ENCODE data around the gene RAD51AP2. TPM values are rescaled to one million over a fixed set of nuclear protein-coding genes. Genes with fewer than 3 reads are reported as not detected.

RAD51AP2 gene
- total and polyA plus RNA-seq, 7 experiments from 2014 or later = not detected

- intact Hi-C loops (cut with micrococcal nuclease) = no loop called here
- DNase-seq (no peak), ATAC-seq (no peak)
- H3K27ac Mint-ChIP-seq = no peak overlapping the region
- H3K4me3 ChIP-seq (ENCODE audit: low read length) = no peak overlapping the region
- peaks cover 30 to 52% (median 39%) of the 10 kb centered on the region in 5 donors for H3K27me3 Mint-ChIP-seq
- H3K27me3 ChIP-seq (ENCODE audit: control insufficient read depth in 2 of 2, insufficient read depth in 2 of 2, low read length in 2 of 2) = no peaks in the 10 kb centered on the region
- H3K36me3 ChIP-seq (ENCODE audit: control insufficient read depth in 2 of 3, insufficient read depth in 3 of 3, low read length in 3 of 3) = no peaks in the 10 kb centered on the region
- ChIA-PET POLR2A (no interaction called here), CTCF (no interaction called here)
- no peaks in the 10 kb centered on the region for H3K9me3 ChIP-seq (ENCODE audit: control insufficient read depth in 2 of 3, low read length in 3 of 3)
- no peaks in the 10 kb centered on the region for H3K4me1 ChIP-seq (ENCODE audit: control insufficient read depth in 2 of 2, insufficient read depth in 2 of 2, low read length in 2 of 2)
- peaks cover 0 to 7% (median 0%) of the 10 kb centered on the region in 5 donors for H3K36me3 Mint-ChIP-seq
- peaks cover 0 to 8% (median 3%) of the 10 kb centered on the region in 11 donors for H3K9me3 Mint-ChIP-seq
- no peak overlapping the region for H3K27ac ChIP-seq (ENCODE audit: low read depth, low read length)
- H3K4me3 Mint-ChIP-seq = no peak overlapping the region
- no peaks in the 10 kb centered on the region for H3K4me1 Mint-ChIP-seq
These were observed 2.5 kb upstream of the RAD51AP2 start for GRCh38 chr2:17520761-17521160.

- H3K4me3 Mint-ChIP-seq = no peak overlapping the region
- peaks cover 0 to 8% (median 3%) of the 10 kb centered on the region in 11 donors for H3K9me3 Mint-ChIP-seq
- ATAC-seq (no peak), DNase-seq (no peak)
- no peaks in the 10 kb centered on the region for H3K36me3 ChIP-seq (ENCODE audit: control insufficient read depth in 2 of 3, insufficient read depth in 3 of 3, low read length in 3 of 3)
- peaks cover 30 to 46% (median 40%) of the 10 kb centered on the region in 5 donors for H3K27me3 Mint-ChIP-seq
- no peak overlapping the region for H3K27ac Mint-ChIP-seq
- peaks cover 0 to 7% (median 0%) of the 10 kb centered on the region in 5 donors for H3K36me3 Mint-ChIP-seq
- H3K27me3 ChIP-seq (ENCODE audit: control insufficient read depth in 2 of 2, insufficient read depth in 2 of 2, low read length in 2 of 2) = no peaks in the 10 kb centered on the region
- no peaks in the 10 kb centered on the region for H3K4me1 ChIP-seq (ENCODE audit: control insufficient read depth in 2 of 2, insufficient read depth in 2 of 2, low read length in 2 of 2)
- ChIA-PET POLR2A (no interaction called here), CTCF (no interaction called here)
- H3K9me3 ChIP-seq (ENCODE audit: control insufficient read depth in 2 of 3, low read length in 3 of 3) = no peaks in the 10 kb centered on the region
- H3K4me3 ChIP-seq (ENCODE audit: low read length) = no peak overlapping the region
- no peak overlapping the region for H3K27ac ChIP-seq (ENCODE audit: low read depth, low read length)
- intact Hi-C loops (cut with micrococcal nuclease) = no loop called here
- no peaks in the 10 kb centered on the region for H3K4me1 Mint-ChIP-seq
These were observed 1.2 kb upstream of the RAD51AP2 start for GRCh38 chr2:17519486-17519885.

GRCh38 chr2:17517481-17518211 lies 594 bp downstream of the RAD51AP2 start:
- H3K9me3 Mint-ChIP-seq = peaks cover 0 to 8% (median 3%) of the 10 kb centered on the region in 11 donors
- CTCF ChIA-PET = no interaction called here
- POLR2A ChIA-PET = no interaction called here
- intact Hi-C loops (cut with micrococcal nuclease) = no loop called here
- no peak for ATAC-seq
- H3K36me3 ChIP-seq (ENCODE audit: control insufficient read depth in 2 of 3, insufficient read depth in 3 of 3, low read length in 3 of 3) = no peaks in the 10 kb centered on the region
- H3K4me1 Mint-ChIP-seq = no peaks in the 10 kb centered on the region
- no peak overlapping the region for H3K27ac ChIP-seq (ENCODE audit: low read depth, low read length)
- no peak for DNase-seq
- H3K4me1 ChIP-seq (ENCODE audit: control insufficient read depth in 2 of 2, insufficient read depth in 2 of 2, low read length in 2 of 2) = no peaks in the 10 kb centered on the region
- H3K27ac Mint-ChIP-seq = no peak overlapping the region
- no peak overlapping the region for H3K4me3 Mint-ChIP-seq
- H3K27me3 ChIP-seq (ENCODE audit: control insufficient read depth in 2 of 2, insufficient read depth in 2 of 2, low read length in 2 of 2) = no peaks in the 10 kb centered on the region
- peaks cover 0 to 7% (median 0%) of the 10 kb centered on the region in 5 donors for H3K36me3 Mint-ChIP-seq
- no peak overlapping the region for H3K4me3 ChIP-seq (ENCODE audit: low read length)
- peaks cover 30 to 40% (median 39%) of the 10 kb centered on the region in 5 donors for H3K27me3 Mint-ChIP-seq
- no peaks in the 10 kb centered on the region for H3K9me3 ChIP-seq (ENCODE audit: control insufficient read depth in 2 of 3, low read length in 3 of 3)

GRCh38 chr2:17515652-17516051 lies 2.6 kb downstream of the RAD51AP2 start:
- ATAC-seq (no peak), DNase-seq (no peak)
- no peak overlapping the region for H3K4me3 ChIP-seq (ENCODE audit: low read length)
- ChIA-PET POLR2A (no interaction called here), CTCF (no interaction called here)
- Mint-ChIP-seq H3K27ac (no peak overlapping the region), H3K9me3 (peaks cover 0 to 8% (median 2%) of the 10 kb centered on the region in 11 donors), H3K36me3 (peaks cover 0 to 7% (median 0%) of the 10 kb centered on the region in 5 donors), H3K27me3 (peaks cover 27 to 37% (median 31%) of the 10 kb centered on the region in 5 donors), H3K4me1 (no peaks in the 10 kb centered on the region), H3K4me3 (no peak overlapping the region)
- no peaks in the 10 kb centered on the region for H3K9me3 ChIP-seq (ENCODE audit: control insufficient read depth in 2 of 3, low read length in 3 of 3)
- H3K36me3 ChIP-seq (ENCODE audit: control insufficient read depth in 2 of 3, insufficient read depth in 3 of 3, low read length in 3 of 3) = no peaks in the 10 kb centered on the region
- H3K27me3 ChIP-seq (ENCODE audit: control insufficient read depth in 2 of 2, insufficient read depth in 2 of 2, low read length in 2 of 2) = no peaks in the 10 kb centered on the region
- intact Hi-C loops (cut with micrococcal nuclease) = no loop called here
- no peaks in the 10 kb centered on the region for H3K4me1 ChIP-seq (ENCODE audit: control insufficient read depth in 2 of 2, insufficient read depth in 2 of 2, low read length in 2 of 2)
- H3K27ac ChIP-seq (ENCODE audit: low read depth, low read length) = no peak overlapping the region

- no peak overlapping the region for H3K27ac Mint-ChIP-seq
- ChIA-PET POLR2A (no interaction called here), CTCF (no interaction called here)
- intact Hi-C loops (cut with micrococcal nuclease) = no loop called here
- no peak overlapping the region for H3K4me3 ChIP-seq (ENCODE audit: low read length)
- ATAC-seq (no peak), DNase-seq (no peak)
- no peaks in the 10 kb centered on the region for H3K36me3 ChIP-seq (ENCODE audit: control insufficient read depth in 2 of 3, insufficient read depth in 3 of 3, low read length in 3 of 3)
- H3K27me3 Mint-ChIP-seq = peaks cover 0 to 4% (median 0%) of the 10 kb centered on the region in 5 donors
- no peaks in the 10 kb centered on the region for H3K36me3 Mint-ChIP-seq
- no peak overlapping the region for H3K4me3 Mint-ChIP-seq
- H3K4me1 Mint-ChIP-seq = peaks cover 0 to 2% (median 0%) of the 10 kb centered on the region in 7 donors
- H3K27me3 ChIP-seq (ENCODE audit: control insufficient read depth in 2 of 2, insufficient read depth in 2 of 2, low read length in 2 of 2) = no peaks in the 10 kb centered on the region
- no peaks in the 10 kb centered on the region for H3K9me3 ChIP-seq (ENCODE audit: control insufficient read depth in 2 of 3, low read length in 3 of 3)
- peaks cover 0 to 10% (median 0%) of the 10 kb centered on the region in 11 donors for H3K9me3 Mint-ChIP-seq
- H3K27ac ChIP-seq (ENCODE audit: low read depth, low read length) = no peak overlapping the region
- no peaks in the 10 kb centered on the region for H3K4me1 ChIP-seq (ENCODE audit: control insufficient read depth in 2 of 2, insufficient read depth in 2 of 2, low read length in 2 of 2)
These were observed 11.3 kb downstream of the RAD51AP2 start for GRCh38 chr2:17506736-17507616.

- Mint-ChIP-seq H3K36me3 (no peaks in the 10 kb centered on the region), H3K27ac (no peak overlapping the region), H3K4me1 (no peaks in the 10 kb centered on the region), H3K9me3 (no peaks in the 10 kb centered on the region), H3K27me3 (no peaks in the 10 kb centered on the region), H3K4me3 (no peak overlapping the region)
- intact Hi-C loops (cut with micrococcal nuclease) = no loop called here
- Histone ChIP-seq H3K36me3 (ENCODE audit: control insufficient read depth in 2 of 3, insufficient read depth in 3 of 3, low read length in 3 of 3) (no peaks in the 10 kb centered on the region), H3K27me3 (ENCODE audit: control insufficient read depth in 2 of 2, insufficient read depth in 2 of 2, low read length in 2 of 2) (no peaks in the 10 kb centered on the region), H3K4me3 (ENCODE audit: low read length) (no peak overlapping the region), H3K9me3 (ENCODE audit: control insufficient read depth in 2 of 3, low read length in 3 of 3) (no peaks in the 10 kb centered on the region), H3K27ac (ENCODE audit: low read depth, low read length) (no peak overlapping the region), H3K4me1 (ENCODE audit: control insufficient read depth in 2 of 2, insufficient read depth in 2 of 2, low read length in 2 of 2) (no peaks in the 10 kb centered on the region)
- ChIA-PET POLR2A (no interaction called here), CTCF (no interaction called here)
- DNase-seq (no peak), ATAC-seq (no peak)
These were observed 20.5 kb downstream of the RAD51AP2 start for GRCh38 chr2:17497718-17498117.

Data from naive thymus-derived CD4-positive, alpha-beta T cell (primary cell).